ENCODE data around the gene PLA2G4E.
A peak's percentile ranks its signal among the peaks of the same experiment; 100 is the strongest.

Gene PLA2G4E

DNA sequence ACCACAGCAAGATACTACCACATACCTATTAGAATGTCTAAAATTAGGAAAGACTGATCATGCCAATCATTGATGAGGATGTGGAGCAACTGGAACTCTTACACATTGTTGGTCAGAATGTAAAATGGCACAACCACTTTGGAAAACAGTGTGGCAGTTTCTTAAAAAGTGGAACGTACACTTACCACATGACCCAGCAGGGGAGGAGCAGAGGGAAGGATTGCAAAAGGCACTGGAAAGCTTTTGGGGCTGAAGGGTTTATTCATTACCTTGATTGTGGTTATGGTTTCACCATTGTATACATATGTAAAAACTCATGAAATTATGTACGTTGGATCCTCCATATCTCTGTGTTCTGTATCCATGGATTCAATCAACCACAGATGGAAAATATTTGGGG, 45.2 kb downstream of the PLA2G4E start:
- DNase-seq (ENCODE audit: low spot score) = no peak

DNA sequence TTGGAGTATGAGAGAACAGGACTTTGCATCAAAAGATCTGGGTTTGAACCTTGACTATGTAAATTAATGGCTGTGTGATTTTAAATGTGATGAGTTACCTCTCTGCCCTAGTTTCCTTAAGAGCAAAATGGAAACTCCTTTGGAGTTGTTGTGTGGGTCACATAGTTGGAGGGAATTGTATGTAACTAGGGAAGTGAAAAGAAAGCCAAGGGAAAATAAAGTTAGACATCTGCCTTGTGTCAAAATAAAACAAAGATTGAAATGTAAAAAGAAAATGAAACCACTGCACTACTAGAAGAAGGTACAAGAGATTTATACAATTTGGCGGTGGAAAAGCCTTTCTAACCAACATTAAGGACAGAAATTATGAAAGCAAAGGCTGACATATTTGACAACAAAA, 46.8 kb downstream of the PLA2G4E start:
- no peak for DNase-seq (ENCODE audit: low spot score)

DNA sequence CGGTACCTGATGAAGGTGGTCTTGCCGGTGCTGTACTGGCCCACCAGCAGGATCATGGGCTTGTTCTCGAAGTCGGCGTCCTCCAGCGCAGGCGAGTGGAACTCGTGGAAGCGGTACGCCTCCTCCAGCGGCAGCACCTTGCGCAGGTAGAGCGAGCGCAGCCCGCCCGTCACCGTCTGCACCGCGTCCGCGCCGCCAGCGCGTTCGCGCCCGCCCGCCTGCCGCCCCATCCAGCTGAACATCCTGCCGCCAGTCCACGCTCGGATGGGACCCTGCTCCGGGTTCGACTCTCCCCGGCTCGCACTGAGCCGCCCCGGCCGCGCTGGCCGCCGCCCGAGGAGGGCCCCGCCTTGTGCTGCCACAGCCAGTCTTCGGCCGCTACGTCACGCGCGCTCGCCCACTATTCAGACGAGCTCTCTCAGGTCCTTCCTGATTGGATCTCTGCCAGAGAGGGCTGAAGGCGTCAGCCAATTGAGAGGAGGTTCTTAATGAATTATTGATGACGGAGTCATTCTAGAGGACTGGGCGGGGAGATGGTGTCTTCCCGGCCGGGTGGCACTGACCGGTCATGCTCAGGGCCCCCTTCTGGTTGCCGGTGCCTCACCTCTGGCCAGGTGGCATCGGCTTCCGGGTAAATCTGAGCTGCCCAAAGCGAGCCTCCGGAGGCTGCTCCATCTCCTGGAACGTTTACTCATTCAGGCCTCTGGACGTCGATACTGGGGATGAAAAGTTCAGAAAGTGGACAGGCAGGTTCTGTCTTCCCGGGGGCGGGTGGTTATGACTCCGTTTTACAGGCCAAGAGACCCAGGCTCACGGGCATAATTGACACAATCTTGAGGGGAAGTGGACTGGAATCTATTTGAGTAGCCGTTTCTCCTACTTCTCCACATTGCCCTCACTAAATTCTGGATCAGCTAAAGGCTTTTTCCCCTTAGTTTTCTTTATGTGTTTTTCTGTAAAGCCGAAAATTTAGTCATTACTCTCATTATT, 48.3 kb downstream of the PLA2G4E start, which contains the start of gene EHD4:
Gene EHD4, minus strand, starts transcription at position 305 of the 990 bp plus-strand sequence. Its CDS starts 63 bp downstream, at position 242.
- peak; percentile 95 for DNase-seq (ENCODE audit: low spot score)

DNA sequence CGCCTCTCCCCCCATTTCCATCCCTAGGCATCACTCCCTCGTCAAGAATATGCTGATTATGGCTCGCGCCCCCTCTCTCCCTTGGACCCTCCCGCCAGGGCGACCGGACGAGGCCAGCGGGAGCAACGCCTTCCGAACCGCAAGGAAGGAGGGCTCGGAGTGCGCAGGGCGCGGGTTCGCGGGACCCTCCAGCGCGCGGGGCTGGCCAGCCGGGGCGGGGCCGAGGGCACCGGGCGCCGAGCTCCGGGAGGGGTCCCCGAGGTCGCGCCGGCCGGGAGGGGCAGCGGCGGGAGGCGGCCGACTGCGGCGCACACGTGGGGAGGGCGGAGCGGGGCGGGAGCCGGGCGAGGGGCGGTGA, 49.0 kb downstream of the PLA2G4E start:
- no peak for DNase-seq (ENCODE audit: low spot score)

DNA sequence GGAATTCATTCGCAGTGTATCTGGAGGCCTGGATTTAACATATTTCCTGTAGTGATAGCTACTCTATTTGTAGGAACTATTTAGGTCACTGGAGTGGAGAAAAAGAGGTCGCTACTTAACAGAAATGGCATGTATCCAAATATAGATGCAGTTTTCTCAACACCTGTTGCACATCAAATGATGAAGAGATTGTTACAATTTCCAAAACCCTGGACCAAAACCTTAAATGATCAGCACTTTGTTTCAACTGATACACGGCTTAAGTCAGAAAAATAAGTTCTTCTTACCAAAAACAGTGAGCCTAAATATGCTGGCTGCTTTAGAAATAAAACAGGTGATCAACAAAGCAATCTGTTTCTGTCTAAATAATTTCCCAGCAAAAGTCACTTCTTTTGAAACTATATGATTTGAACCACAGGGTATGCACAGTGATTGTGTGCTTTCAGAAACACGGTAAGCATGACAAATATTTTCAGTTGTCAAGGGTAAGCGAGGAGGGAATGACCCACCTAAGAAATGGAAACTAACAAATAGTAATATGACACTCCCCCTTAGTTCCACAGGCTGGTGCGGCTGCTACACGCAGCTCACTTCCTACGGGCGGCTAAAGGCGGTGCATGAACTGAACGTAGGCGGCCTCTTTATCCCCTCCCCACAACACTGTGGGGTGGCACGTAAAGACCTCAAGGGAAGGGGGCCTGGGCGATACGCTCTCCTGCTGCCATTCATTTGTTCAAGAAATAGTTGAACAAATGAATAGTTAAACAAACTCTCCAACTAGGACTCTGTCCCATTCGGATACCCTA, 49.5 kb downstream of the PLA2G4E start:
- DNase-seq (ENCODE audit: low spot score) = peak; percentile 75

DNA sequence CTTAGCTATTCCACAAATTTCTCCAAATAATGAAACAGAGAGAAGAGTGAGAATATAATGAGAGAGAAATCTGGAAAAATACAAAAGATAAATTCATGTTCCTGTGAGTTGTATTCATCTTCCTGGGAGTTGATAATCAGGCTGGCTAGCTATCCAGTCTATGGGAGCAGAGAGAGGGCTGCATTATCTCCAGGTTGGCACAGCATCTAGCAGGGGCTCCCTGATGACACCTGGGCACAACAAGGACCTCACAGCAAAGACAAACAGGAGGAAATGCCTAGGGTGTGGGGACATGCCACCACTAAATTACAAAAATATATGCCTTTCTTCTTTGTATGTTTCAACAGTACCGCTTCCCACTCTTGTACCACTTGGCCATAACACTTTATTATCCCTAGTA, 50.4 kb downstream of the PLA2G4E start:
- no peak for DNase-seq (ENCODE audit: low spot score)

DNA sequence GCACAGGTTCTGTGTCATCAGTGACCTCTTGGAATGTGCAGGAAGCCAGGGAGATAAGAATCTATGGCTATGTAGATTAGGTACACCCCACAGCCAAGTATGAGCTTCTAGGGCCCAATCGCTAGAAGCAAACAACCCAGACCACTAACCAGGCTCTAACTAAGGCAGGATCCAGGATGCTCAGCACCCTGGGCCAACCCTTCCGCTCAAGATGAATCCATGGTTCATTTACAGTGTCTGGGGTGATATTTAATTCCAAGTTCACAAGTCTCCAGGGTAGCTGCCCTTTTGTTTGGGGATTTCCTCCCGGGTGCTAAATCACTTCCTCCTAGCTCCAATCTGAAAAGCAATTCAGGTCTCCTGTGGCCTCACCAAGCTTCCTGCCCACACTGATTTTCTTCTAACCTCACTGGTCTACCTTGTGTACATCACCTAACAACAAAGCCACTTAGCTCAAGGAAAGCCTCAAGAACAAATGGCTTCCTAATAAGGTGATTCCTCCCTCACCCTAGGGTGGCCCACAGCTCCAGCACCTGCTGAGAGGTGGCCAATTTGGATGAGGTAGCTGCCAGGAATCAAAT, 50.9 kb downstream of the PLA2G4E start:
- peak; percentile 62 for DNase-seq (ENCODE audit: low spot score)

DNA sequence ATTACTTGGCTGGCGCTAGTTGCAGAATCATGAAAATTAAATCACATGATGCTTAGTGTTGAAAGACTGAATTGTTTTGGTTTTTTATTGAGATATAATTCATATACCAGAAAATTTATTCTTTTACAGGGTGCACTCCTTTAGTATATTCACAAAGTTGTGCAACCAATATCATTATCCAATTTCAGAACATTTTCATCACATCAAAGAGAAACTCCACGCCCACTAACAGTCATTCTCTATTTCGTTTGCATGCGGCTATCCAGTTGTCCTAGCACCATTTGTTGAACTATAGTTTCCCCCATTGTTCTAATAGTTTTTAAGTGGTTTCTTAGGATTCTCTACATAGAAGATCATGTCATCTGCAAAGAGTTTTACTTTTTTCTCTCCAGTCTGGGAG, 52.1 kb downstream of the PLA2G4E start:
- no peak for DNase-seq (ENCODE audit: low spot score)

DNA sequence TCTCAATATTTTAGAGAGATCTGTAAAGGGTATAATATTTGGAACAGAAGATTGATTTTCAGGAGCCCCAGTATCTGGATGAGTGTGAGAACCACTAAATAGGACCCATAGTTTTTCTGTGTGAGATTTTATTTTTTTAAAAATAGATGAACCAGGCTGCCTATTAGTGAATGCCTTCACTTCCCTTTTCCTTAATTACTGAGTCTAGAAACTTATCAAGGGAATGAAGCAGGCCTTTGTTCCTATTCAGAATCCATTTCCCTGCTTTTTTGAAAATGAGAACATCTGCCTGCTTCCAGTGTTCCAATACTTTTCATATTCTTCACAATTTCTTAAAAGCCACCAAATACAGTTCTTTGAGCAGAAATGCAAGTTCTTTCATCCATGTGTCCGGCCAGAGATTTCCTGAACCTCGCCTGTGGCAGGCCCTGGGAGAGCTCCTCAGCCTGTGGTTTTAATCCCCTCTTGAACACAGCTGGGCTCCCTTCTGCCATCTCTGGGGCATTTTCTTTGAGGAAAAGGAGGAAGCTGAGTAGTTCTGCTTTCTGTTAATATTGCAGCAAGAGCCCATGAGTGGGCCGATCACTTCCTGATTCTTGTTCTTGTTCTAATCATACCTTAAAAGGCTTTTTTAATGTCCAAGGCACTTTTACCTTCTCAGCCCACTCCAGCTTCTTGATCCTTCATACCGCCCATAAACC, 53.2 kb downstream of the PLA2G4E start:
- peak; percentile 7 for DNase-seq (ENCODE audit: low spot score)

DNA sequence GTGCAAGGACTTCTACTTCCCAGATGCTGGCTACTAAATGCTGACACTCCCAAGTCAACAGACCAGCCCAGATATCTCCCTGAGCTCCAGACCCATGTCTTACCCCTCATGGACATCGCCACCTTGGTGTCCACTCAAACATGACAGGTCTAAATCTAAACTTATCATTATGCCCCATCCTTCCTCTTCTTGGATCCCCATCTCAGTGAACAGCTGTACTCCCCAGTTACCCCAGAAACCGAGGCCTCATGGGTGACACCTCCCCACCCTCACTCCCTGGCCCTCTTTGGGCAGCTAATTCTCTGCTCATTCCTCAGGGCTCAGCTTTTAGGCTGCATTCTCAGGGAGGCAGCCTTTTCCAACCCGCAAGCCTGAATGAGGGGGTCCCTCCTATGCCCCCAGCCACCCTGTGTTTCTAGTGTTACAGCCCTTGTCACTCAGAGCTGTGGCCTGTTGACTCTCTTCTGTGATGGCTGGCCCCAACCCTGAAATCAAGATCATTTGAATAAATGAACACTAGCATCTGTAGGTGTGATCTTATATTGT, 53.8 kb downstream of the PLA2G4E start:
- no peak for DNase-seq (ENCODE audit: low spot score)

DNA sequence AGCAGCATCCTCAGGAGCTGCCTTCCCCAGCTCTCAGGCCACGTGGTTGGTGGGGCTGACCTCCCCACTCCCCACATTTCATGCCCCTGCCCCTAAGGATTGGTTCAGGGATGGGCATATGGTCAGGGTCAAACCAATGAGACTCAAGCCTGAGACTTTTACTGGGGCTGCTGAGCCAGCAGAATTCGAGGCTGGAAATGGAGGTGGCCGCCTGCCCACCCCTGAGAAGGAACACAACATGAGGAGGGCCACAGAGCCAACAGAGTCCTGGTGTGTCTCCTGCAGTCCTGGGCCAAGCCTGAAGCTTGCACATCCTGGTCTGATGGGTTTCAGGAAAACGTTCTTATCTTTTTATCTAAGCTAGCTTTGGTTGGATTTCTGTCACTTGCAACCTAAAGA, 54.4 kb downstream of the PLA2G4E start:
- DNase-seq (ENCODE audit: low spot score) = no peak

DNA sequence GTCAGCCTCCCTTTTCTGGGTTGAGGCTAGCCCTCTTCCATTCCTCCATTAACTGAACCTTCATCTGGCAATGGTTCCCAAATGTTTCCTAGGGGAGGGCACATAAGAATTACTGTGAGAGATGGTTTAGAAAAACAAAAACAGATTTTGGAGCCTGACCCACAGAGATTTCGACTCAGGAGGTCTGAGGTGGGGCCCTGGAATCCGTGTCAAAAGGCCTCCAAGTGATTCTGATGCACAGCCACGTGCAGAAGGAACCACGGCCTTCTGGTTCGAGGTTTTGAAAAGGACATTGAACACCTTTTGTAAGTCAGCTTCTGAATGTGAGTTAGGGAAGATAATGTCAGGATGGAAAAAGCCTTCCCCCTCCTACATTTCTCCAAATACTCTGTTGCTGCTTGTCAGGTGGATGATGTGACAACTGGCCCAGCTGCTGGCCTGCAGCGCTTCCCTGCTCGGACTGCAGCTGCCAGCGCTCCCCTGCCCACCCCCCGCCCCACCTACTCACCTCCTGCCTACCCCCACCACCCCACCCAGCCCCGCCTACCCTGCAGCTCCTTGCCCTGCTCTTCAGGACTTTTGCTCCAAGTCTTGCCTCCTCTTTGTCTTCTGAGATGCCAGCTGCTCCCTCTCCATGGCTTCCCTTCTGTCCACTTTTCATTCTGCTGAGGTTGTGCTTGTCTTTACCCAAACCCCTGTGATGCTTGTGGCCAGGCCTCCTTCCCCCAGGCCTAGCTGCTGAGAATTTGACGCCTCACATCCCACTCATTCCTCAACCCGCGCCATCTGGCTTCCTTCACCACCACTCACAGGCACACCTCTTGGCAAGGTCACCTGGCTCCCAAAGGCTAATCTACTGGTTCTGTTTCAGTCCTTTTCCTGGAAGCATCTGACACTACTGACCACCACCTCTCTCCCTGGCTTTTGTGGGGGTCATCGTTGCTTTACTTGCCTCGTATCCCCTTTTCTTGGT, 55.1 kb downstream of the PLA2G4E start:
- DNase-seq (ENCODE audit: low spot score) = no peak

DNA sequence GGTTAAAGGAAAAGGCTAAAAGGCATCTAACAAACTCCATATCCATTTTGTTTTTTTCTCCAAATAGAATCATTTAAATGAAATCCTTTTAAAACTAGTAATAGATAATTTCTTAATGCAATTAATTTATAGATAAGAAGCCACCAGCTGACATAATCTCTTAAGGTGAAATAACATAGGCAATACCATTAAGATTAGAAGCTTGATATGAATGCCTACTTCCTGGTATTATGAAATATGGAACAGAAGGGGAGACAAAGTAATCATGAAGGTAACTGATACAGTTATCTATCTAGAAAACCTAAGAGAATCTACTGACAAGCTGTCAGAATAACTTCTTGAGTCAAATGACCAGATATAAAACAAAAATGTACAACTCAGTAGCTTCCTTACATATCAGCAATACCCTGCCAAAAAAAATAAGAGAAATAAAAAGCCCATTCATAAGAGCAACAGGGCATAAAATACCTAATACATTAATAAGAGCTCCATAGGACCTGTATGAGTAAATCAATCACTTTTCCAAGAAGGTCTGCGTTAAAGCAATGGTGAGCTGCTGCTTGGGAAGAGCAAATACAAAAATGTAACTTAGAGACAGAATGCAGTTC, 59.1 kb downstream of the PLA2G4E start:
- no peak for DNase-seq (ENCODE audit: low spot score)

DNA sequence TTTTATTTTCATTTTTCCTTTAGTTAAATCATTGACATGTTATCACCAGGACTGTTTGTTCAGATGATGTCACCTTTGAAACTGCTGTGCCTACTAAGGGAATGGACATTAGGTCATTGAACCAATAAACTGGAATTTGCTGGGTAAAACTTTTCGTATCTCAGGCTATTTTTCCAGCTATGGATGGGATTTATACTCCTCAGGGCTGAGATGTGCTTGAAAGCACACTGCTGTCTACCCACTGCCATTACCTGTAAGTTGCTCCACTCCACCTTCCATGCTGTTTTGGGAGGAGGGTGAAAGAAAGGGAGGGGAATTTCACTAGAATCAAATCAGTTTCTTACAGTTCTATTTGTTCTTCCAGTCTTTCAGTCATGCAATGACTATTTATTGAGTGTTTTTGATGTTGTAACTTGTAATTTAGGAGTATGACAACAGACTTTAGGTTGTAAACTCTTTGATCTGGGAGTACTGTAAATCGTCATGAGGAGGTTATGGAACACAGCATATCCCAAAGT, 59.8 kb downstream of the PLA2G4E start:
- DNase-seq (ENCODE audit: low spot score) = no peak

DNA sequence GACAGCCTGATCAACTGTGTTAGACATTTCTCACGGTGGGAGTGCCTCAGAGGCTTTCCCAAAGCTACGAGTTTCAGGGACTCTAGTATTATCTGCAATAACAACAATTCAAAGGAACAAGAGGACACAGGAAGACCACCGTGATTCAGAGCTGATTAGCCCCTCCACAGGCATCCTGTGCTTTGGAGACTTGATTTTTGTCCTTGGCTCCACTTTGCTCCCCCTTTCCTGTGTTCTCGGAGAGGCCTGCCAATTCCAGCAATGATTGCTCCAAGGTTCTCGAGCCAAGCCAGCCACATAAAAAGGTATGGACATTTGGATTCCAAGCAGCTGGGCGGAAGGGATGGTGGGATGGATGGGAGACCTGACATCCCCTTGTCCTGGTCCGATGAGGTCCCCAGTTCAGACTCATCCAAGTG, 62.8 kb downstream of the PLA2G4E start:
- DNase-seq (ENCODE audit: low spot score) = no peak

DNA sequence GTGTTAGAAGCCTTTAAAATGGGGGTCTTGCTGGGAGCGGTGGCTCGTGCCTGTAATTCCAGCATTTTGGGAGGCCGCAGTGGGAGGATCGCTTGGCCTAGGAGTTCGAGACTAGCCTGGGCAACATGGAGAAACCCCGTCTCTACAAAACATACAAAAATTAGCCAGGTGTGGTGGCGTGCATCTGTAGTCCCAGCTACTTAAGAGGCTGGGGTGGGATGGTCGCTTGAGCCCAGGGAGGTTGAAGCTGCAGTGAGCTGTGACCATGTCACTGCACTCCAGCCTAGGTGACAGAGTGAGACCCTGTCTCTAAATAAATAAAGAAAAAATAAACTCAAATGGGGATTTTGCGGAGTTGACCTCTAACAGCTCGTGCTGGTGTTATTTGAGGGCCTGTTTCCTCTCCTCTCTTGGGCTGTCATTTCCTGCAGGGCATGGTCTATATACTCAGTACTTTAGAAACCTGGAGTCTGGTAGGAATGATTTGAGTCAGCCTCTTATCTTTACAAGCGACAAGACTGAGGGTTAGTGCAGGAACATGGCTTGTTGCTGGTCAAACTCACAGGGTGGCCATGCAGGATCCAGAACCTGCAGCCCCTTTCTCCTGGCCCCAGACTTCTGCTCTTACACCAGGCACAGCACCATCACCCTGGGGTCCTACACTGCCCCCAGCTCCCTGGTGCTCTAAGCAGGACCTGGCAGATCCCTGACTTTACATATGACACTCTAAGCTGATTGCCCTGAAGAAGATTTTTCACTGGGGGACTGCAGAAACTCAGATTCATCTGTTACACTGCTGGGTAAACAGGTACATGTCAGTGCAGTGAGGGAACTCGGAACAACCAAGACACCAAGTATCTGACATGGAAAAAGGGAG, 63.6 kb downstream of the PLA2G4E start:
- no peak for DNase-seq (ENCODE audit: low spot score)

DNA sequence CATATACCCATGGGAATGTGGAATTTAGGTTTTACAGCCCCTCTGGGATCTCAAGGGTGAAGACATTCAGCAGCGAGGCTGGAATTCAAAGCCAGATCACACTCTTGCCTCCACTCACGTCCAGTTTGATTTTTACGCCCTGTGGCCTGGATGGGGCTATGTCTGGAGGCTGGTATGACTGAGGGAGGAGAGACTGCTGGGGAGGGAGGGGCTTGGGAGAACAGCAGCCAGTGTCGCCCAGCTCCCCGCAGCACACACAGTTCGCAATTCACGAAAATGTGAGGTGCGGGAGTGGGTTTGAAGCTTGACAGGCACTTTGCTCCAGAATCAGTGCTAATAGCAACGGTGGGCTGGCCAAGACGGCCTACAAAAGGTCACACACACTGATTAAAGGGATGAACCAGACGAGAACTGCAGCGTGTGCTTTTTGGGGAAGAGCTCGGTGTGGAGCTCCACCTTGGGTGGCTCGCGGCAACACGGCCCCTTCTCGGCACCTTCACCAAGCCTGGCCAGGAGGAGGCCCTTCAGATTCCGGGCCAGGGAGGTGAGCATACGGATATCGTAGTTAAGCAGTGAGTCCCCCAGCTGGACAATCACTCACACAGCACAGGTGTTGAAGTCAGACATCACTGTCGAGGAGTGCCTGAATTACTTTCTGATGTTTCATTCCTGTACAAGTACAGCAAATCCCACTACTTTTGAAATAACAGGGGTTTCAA, 64.9 kb downstream of the PLA2G4E start:
- DNase-seq (ENCODE audit: low spot score) = no peak

DNA sequence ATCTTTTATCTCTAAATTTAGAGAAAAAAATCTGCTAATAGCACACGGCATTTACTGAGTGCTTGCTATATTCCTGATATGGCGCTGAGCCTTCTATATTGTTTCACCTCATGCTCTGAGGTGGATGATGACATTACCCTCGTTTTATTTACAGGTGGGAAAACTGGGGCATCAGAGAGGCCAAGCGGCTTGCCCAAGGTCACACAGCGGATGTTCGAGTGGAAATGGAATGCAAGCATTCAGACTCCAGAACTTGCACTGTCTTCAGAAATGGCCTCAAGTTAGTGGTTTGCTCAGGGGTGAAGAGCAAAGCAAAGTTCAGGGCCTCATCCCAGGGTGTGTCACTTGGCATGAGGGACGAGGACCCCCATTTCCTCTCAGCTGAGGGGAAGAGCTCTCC, 65.7 kb downstream of the PLA2G4E start:
- DNase-seq (ENCODE audit: low spot score) = no peak

Measured in CD4-positive, alpha-beta T cell treated with Interleukin-15 for 4 hours (primary cell).